Fibroblast of lung (primary cell): ENCODE measurements around the gene EDEM1.

Source experiments
- CTCF ChIP-seq, 2 donors: IDR thresholded peaks in 1 of 2; conservative IDR thresholded peaks in 1 of 2; 1 replicate in 1 of 2; 2 replicates in 1 of 2; pipeline ENCODE4 v1.5.1; 2011 to 2012; ENCODE audit warnings: low read length in 2 of 2, control low read depth in 1 of 2, inconsistent platforms in 1 of 2, low read depth in 1 of 2, mild to moderate bottlenecking in 1 of 2
- EZH2 ChIP-seq: IDR thresholded peaks from 2 replicates; pipeline ENCODE4 v1.5.1; 2012; ENCODE audit warnings: low read length, control low read depth, mild to moderate bottlenecking; ENCODE audit errors: missing control alignments

- no peak for TF ChIP-seq EZH2
- TF ChIP-seq CTCF (conservative IDR thresholded peaks at IDR 0.05 in 1 of 2, IDR thresholded peaks at IDR 0.05 in 1 of 2; ENCODE audit: low read depth in 1 of 2, low read length in 2 of 2), result no peak
Measured at GRCh38 chr3:5239602-5240001, 52.1 kb downstream of the EDEM1 start.
